ENCODE measurements around the gene RNASE1.

DNA sequence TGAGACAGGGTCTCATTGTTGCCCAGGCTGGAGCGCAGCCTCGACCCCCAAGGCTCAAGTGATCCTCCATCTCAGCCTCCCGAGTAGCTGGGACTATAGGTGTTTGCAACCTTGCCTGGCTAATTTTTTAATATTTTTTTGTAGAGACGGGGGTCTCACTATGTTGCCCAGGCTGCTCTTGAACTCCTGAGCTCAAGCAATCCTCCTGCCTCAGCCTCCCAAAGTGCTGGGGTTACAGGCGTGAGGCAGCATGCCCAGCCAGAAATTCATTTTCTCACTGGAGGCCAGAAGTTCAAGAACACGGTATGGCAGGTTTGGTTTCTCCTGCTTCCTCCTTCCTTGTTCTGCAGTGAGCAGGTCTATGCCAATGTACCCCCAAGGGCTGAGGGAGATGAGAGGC is 3.7 kb downstream of the RNASE1 start:
- TF ChIP-seq POLR2A (IDR thresholded peaks at IDR 0.05) = no peak
- TF ChIP-seq, protein P1, sequence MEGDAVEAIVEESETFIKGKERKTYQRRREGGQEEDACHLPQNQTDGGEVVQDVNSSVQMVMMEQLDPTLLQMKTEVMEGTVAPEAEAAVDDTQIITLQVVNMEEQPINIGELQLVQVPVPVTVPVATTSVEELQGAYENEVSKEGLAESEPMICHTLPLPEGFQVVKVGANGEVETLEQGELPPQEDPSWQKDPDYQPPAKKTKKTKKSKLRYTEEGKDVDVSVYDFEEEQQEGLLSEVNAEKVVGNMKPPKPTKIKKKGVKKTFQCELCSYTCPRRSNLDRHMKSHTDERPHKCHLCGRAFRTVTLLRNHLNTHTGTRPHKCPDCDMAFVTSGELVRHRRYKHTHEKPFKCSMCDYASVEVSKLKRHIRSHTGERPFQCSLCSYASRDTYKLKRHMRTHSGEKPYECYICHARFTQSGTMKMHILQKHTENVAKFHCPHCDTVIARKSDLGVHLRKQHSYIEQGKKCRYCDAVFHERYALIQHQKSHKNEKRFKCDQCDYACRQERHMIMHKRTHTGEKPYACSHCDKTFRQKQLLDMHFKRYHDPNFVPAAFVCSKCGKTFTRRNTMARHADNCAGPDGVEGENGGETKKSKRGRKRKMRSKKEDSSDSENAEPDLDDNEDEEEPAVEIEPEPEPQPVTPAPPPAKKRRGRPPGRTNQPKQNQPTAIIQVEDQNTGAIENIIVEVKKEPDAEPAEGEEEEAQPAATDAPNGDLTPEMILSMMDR (IDR thresholded peaks at IDR 0.05) = no peak
